Thoracic aorta (tissue), 2 donors: ENCODE results near the gene BRF1. TPM values are rescaled to one million over a fixed set of nuclear protein-coding genes. Genes with fewer than 3 reads are reported as not detected.

Source experiments
- ATAC-seq: fragments of 150-250 bp; one replicate; pipeline ENCODE4 v1.8.0; 2017; ENCODE audit warnings: low read depth; ENCODE audit not compliant: insufficient number of reproducible peaks, low FRiP score
- DNase-seq: peaks from one replicate; pipeline ENCODE4 v3.0.0-alpha.2; 2020; ENCODE audit warnings: low spot score
- H3K27ac ChIP-seq, 2 donors: fragments of 200-600 bp; sonication (generic); 1 replicate in 1 of 2; 2 replicates in 1 of 2; pipeline ENCODE4 v1.5.1; 2016; ENCODE audit warnings: mild to moderate bottlenecking in 2 of 2, moderate library complexity in 2 of 2
- H3K27me3 ChIP-seq: fragments of 200-600 bp; sonication (generic); replicated peaks from 2 replicates; pipeline ENCODE4 v1.6.0; 2016; ENCODE audit warnings: mild to moderate bottlenecking; ENCODE audit not compliant: insufficient read depth
- H3K36me3 ChIP-seq: fragments of 200-600 bp; sonication (generic); one replicate; pipeline ENCODE4 v1.5.1; 2016
- H3K4me1 ChIP-seq, 2 donors: fragments of 200-600 bp; sonication (generic); 1 replicate in 1 of 2; 2 replicates in 1 of 2; pipeline versions ENCODE4 v1.5.1 to v1.6.0; 2016; ENCODE audit warnings: low read depth in 2 of 2, mild to moderate bottlenecking in 1 of 2; ENCODE audit not compliant: control insufficient read depth in 1 of 2
- H3K4me3 ChIP-seq: fragments of 200-600 bp; sonication (generic); 2 replicates; pipeline ENCODE4 v1.5.1; 2016; ENCODE audit warnings: mild to moderate bottlenecking
- H3K9me3 ChIP-seq: fragments of 200-600 bp; sonication (generic); 2 replicates; pipeline ENCODE4 v1.5.1; 2016
- total RNA-seq, 2 donors: library from RNA; depleted of rRNA; stranded (reverse); fragments of >200 nt; gene quantifications; one replicate each; pipeline versions ENCODE4 v1.1.0 to v1.2.3, GENCODE V29; 2016
- TF ChIP-seq, protein P1 (sequence below): fragments of 200-600 bp; sonication (generic); IDR thresholded peaks from one replicate; pipeline ENCODE4 v1.5.1; 2019; ENCODE audit warnings: antibody characterized with exemption

Gene BRF1
- total RNA-seq, 2 donors from 2014 or later = 49.4 to 80.5 TPM

DNA sequence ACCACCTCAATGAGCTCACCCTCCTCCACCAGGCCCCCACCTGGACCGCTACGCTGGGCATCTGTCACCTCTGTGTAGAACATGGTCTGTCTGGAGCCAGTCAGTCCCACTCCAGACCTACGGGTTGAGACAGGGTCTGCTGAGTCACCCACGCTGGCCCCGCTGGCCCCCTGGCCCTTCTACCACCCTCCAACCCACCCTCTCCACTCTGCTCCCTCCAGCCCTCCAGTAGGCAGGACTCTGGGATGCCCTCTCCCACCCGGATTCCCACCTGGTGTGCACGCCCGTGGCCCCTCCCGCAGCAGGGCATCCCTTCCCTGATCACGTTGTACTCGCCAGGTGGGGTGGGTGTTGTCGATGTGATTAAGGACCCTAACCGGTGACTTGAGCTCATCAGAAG, 127.7 kb downstream of the BRF1 start:
- ATAC-seq = no peak
- H3K4me1 ChIP-seq = peaks cover 12 to 19% of the 10 kb centered on the region in 2 donors
- H3K27ac ChIP-seq = no peak overlapping the region
- no peak overlapping the region for H3K4me3 ChIP-seq
- H3K9me3 ChIP-seq = no peaks in the 10 kb centered on the region
- H3K27me3 ChIP-seq = no peaks in the 10 kb centered on the region
- no peaks in the 10 kb centered on the region for H3K36me3 ChIP-seq
- DNase-seq = no peak
- TF ChIP-seq, protein P1, sequence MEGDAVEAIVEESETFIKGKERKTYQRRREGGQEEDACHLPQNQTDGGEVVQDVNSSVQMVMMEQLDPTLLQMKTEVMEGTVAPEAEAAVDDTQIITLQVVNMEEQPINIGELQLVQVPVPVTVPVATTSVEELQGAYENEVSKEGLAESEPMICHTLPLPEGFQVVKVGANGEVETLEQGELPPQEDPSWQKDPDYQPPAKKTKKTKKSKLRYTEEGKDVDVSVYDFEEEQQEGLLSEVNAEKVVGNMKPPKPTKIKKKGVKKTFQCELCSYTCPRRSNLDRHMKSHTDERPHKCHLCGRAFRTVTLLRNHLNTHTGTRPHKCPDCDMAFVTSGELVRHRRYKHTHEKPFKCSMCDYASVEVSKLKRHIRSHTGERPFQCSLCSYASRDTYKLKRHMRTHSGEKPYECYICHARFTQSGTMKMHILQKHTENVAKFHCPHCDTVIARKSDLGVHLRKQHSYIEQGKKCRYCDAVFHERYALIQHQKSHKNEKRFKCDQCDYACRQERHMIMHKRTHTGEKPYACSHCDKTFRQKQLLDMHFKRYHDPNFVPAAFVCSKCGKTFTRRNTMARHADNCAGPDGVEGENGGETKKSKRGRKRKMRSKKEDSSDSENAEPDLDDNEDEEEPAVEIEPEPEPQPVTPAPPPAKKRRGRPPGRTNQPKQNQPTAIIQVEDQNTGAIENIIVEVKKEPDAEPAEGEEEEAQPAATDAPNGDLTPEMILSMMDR = no peak

DNA sequence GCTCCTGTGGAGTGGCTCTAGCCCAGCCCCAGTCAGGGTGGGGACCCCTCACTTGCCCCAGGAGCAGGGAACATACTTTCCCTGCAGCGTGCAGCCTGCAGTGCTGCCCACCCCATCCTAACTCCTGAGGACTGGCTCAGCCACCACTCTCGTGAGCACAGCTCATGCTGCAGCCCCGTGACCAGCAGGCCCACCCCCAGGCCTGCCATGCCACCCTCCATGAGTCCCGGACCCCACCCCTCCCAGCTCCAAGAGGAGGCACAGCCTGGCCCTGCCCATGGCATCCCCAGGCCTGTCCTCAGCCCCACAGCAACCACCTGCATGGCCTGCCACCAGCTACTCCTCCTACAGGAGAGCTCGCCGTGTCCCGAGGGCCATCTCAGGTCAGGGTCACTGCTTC, 128.3 kb downstream of the BRF1 start:
- Histone ChIP-seq H3K27ac (no peak overlapping the region), H3K4me1 (peaks cover 12 to 24% of the 10 kb centered on the region in 2 donors), H3K27me3 (no peaks in the 10 kb centered on the region), H3K36me3 (no peaks in the 10 kb centered on the region), H3K9me3 (no peaks in the 10 kb centered on the region), H3K4me3 (no peak overlapping the region)
- TF ChIP-seq, protein P1 = no peak
- no peak for ATAC-seq
- DNase-seq = no peak

GRCh38 chr14:105171004-105171673, 129.7 kb downstream of the BRF1 start:
- ATAC-seq (no peak), DNase-seq (no peak)
- TF ChIP-seq, protein P1 = no peak
- no peaks in the 10 kb centered on the region for H3K27me3 ChIP-seq
- H3K4me3 ChIP-seq = no peak overlapping the region
- H3K9me3 ChIP-seq = no peaks in the 10 kb centered on the region
- peaks cover 12 to 29% of the 10 kb centered on the region in 2 donors for H3K4me1 ChIP-seq
- no peak overlapping the region for H3K27ac ChIP-seq
- H3K36me3 ChIP-seq = no peaks in the 10 kb centered on the region

DNA sequence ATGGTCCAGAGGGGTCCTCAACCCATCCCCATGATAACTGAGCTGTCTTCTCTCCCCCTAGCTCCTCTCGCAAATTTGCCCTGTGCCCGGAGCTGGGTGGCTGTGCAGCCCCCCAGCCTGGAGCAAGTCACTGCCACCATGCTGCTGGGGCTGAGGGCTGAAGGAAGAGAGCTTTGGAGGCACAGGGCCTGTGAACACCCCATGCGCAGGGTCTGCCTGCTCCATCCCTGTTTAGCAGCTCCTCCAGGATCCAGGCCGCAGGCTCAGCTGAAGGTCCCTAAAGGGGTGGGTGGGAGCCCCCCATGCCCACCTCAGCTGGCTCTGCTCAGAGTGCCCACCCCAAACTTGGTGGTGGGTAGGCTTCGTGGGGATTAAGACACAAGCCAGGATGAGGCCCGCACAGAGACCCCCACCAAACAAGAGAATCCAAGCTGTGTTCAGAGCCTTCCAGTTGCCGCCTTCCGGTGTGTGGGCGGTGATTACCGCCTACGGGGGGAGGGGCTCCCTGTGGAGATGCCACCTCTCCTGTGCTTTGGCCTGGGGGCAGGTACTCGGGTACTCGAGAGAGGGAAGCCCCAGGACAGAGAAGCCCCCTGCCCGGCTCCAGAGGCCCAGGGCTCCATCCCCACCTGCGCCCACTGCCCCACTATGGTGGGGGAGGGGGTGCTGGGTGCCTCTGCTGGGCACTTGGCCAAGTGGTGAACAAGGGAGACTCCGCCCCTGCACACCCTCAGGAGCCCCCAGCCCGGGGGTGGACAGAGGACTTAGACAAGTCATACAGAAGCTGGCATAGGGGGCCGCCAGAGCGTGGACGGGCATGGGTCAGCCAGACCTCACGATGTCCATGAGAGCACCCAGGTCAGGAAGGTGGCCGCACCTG, 130.8 kb downstream of the BRF1 start:
- Histone ChIP-seq H3K27ac (no peak overlapping the region), H3K9me3 (no peaks in the 10 kb centered on the region), H3K4me3 (no peak overlapping the region), H3K36me3 (no peaks in the 10 kb centered on the region), H3K27me3 (no peaks in the 10 kb centered on the region), H3K4me1 (peaks cover 12 to 29% of the 10 kb centered on the region in 2 donors)
- DNase-seq = no peak
- TF ChIP-seq, protein P1 = no peak
- ATAC-seq = no peak

DNA sequence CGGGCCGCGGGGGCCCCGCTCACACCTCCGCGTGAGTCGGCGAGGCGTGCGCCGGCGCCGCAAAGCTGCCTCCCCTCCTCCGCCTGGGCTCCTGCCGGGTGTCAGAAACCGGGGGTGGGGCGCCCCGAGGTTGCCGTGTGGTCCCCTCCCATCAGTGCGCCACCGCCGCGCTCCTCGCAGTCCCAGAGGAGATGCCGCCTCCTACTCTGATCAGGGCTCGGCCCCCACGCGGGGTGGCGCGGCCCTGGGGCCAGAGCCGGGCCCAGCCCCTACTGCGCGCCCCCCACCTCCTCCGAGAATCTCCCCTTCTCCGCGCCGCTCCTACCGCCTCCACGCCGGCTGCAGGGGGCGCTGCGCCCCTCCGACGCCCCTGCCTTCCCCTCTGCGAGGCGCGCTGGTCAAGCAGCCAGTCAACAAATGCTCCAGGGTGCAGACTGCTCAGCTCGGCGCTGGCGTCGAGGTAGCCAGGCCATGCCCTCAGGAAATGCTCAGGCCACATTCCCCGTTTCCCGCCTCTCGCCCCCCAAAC, 131.8 kb downstream of the BRF1 start:
- DNase-seq (no peak), ATAC-seq (no peak)
- Histone ChIP-seq H3K27me3 (no peaks in the 10 kb centered on the region), H3K4me3 (peak overlapping the region; percentile 50), H3K36me3 (no peaks in the 10 kb centered on the region), H3K27ac (no peak overlapping the region), H3K4me1 (peaks cover 12 to 29% of the 10 kb centered on the region in 2 donors), H3K9me3 (no peaks in the 10 kb centered on the region)
- TF ChIP-seq, protein P1 = no peak
